AG10803 (cell line): ENCODE results near the gene AKT3.

ENCODE experiments used
- DNase-seq: peaks from one replicate; pipeline ENCODE4 v3.0.0; 2010; ENCODE audit warnings: low read depth
- H3K4me3 ChIP-seq: 2 replicates; pipeline ENCODE4 v1.5.1; 2011; ENCODE audit warnings: mild to moderate bottlenecking, low read length, control low read depth
- TF ChIP-seq, protein P1 (sequence below): conservative IDR thresholded peaks from 2 replicates; pipeline ENCODE4 v1.5.1; 2011; ENCODE audit warnings: mild to moderate bottlenecking, low read length, control low read depth, inconsistent platforms

AKT3 gene

DNA sequence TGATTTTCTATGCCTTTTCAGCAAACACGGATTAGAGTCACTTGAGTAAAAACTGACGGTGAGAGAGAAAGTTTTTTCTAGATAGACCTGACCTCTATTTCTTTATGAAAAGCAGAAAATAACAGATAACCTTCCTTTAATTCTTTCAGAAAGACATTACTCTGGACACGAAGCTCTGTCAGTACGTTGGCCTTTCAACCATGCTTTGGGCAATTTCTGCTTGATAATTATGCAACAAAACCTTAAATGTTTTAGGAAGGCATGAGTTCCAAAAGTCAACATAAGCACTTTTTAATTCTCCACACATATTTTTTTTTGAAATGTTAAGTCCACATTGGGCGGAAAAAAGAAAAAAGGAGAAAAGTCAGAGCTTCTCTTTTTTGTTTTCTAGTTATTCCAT, 137.8 kb downstream of the AKT3 start:
- H3K4me3 ChIP-seq, result no peak overlapping the region
- TF ChIP-seq, protein P1, sequence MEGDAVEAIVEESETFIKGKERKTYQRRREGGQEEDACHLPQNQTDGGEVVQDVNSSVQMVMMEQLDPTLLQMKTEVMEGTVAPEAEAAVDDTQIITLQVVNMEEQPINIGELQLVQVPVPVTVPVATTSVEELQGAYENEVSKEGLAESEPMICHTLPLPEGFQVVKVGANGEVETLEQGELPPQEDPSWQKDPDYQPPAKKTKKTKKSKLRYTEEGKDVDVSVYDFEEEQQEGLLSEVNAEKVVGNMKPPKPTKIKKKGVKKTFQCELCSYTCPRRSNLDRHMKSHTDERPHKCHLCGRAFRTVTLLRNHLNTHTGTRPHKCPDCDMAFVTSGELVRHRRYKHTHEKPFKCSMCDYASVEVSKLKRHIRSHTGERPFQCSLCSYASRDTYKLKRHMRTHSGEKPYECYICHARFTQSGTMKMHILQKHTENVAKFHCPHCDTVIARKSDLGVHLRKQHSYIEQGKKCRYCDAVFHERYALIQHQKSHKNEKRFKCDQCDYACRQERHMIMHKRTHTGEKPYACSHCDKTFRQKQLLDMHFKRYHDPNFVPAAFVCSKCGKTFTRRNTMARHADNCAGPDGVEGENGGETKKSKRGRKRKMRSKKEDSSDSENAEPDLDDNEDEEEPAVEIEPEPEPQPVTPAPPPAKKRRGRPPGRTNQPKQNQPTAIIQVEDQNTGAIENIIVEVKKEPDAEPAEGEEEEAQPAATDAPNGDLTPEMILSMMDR, result no peak
- no peak for DNase-seq

DNA sequence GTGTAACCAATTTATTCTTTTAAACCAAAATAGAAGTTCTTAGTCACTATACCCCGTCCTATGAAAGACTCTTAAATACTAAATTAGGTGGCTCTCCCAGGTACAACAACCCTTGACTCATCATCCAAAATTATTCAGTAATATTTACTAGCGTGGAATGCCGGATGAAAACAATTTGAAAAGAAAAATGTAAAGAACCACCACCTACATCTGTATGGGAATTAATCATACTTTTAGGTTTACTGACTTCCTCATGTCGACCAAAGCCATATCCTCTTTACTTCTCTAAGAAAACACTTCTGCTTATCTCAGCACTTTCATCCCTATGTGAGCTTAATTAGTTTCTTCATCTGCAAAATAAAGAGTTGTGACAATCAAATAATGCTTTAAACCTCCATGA, 139.6 kb downstream of the AKT3 start:
- no peak overlapping the region for H3K4me3 ChIP-seq
- no peak for DNase-seq
- TF ChIP-seq, protein P1, result no peak

DNA sequence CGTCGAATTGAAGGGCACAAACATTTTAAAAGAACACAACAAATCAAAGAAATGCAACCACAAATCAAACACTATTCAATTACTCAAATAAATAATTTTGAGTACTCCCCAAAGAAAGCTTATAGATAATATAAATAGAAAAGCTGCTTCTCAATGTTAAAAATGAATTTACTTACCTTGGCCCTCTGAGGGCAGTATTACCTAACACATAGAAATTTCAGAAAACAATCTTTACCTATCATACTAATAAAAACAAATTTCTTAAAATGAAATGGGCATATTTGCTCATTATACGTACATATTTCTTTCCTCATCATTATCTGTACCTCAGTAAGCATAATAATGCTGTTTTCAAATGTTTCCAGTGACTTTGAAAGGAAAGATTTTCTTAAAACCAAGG, 141.8 kb downstream of the AKT3 start:
- TF ChIP-seq, protein P1, result peak; percentile 37
- H3K4me3 ChIP-seq, result no peak overlapping the region
- no peak for DNase-seq

DNA sequence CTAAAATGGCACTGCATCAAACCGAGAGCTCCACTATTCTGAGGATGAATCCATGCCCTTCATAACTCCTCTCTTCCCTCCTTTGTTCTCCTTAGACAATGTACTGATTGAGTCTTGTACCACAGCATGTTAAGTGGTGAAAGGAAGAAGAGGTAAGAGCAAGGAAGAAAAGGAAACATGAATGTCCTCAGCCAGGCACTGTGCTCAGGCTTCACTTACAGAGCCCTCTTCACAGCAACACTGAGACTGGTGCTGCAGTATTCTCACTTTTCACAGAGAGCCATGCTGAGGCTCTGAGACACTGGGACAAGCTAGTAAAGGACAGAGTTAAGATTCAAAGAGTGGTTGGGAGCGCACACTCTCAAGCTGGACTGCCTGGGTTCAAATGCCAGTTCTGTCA, 143.5 kb downstream of the AKT3 start:
- no peak for DNase-seq
- TF ChIP-seq, protein P1, result no peak
- no peak overlapping the region for H3K4me3 ChIP-seq

DNA sequence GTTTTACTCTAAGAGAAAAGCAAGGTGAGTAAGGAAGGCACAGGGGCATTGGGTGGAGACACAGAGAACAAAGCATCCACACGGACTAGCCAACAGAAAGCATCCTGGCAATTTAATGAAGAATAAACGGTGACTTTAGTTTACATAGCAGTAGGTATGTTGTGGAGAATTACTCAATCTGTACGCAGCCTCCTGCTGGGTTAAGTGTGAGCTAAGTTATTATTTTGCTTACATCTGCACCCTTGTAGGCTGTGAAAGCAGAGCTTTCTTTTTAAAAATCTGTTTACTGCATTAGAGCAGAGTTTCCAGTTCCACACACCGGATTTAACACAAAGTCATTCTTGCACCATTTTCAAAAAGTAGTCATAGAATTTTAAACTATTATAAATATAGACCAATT, 144.5 kb downstream of the AKT3 start:
- no peak for DNase-seq
- TF ChIP-seq, protein P1, result no peak

DNA sequence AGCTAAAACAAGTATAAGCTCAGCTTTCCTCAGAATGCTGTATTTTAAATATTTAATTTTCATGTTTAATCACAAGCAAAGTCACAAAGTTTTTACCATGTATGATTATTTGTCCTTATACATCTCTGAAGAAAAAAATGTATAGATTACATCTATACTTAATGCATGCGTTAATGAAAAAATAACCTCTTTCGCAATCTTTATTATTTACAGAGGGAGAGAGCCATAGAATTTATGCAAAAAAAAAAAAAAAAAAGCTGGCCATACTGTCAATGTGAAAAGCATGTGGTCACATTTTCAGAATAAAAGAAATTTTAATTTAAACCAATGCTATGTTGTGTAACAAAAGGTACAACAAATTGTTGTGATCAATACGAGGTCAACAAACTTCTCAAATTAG, 148.2 kb downstream of the AKT3 start:
- DNase-seq, result no peak
- TF ChIP-seq, protein P1, result no peak
- H3K4me3 ChIP-seq, result no peak overlapping the region

More for the DNA sequence above, 144.5 kb downstream of the AKT3 start:
- no peak overlapping the region for H3K4me3 ChIP-seq

DNA sequence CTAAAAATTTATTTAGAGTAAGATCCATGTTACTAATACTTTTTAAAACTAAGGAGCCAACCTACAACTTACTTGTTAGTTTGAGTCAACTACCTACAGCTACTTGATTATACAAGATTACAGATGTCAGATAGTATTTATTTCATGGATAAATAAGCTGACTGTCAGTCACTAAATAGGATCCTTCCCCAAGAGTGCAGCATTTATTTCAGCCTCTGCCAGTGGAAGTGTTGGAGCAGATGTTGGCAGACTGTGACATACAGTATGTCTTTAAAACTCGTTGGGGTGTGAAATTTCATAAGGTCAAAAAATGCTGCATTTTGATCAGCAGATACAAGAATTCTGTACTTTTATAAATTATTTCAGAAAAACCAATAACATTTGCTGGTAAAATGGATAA, 156.2 kb downstream of the AKT3 start:
- no peak overlapping the region for H3K4me3 ChIP-seq
- DNase-seq, result no peak
- TF ChIP-seq, protein P1, result no peak
